GM19463 (cell line): ENCODE results near the gene SNX14.
"Not testable (repeated sequence)": the region's sequence is repeated elsewhere in the genome, so short reads cannot be mapped to it uniquely, and the experiment has no call there.

Source experiments
- ATAC-seq: cut with Tn5 transposase; IDR thresholded peaks from one replicate; pipeline ENCODE4 v1.9.1; 2021; ENCODE audit warnings: mild to moderate bottlenecking, moderate library complexity; ENCODE audit not compliant: unreplicated experiment

SNX14 gene

GRCh38 chr6:85585741-85586140 is 7.9 kb downstream of the SNX14 start:
- no peak for ATAC-seq

GRCh38 chr6:85582832-85583231 is 10.8 kb downstream of the SNX14 start:
- ATAC-seq, result not testable (repeated sequence)

- ATAC-seq, result no peak
Measured at GRCh38 chr6:85581572-85581971, 12.1 kb downstream of the SNX14 start.

DNA sequence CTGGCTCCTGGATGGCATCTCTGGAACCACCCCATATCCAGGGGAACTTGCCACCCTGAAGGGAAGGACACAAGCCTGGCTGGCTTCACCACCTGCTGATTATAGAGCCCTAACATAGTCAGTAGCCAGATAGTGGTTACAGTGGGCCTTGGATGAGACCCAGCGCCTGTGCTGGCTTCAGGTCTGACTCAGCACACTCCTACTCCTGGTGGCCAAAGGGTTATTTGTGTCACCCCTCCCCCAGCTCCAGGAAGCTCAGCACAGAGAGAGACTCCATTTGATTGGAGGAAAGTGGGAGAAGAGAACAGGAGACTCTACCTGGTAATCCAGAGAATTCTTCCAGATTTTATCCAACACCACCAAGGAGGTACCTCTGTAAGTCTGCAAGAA is 12.8 kb downstream of the SNX14 start:
- ATAC-seq, result peak; percentile 92

GRCh38 chr6:85580118-85580877 is 13.4 kb downstream of the SNX14 start:
- ATAC-seq, result peak; percentile 37

- ATAC-seq, result no peak
Measured at GRCh38 chr6:85579581-85579980, 14.1 kb downstream of the SNX14 start.

- no peak for ATAC-seq
Measured at GRCh38 chr6:85576476-85576875, 17.2 kb downstream of the SNX14 start.

GRCh38 chr6:85574932-85575598 is 18.6 kb downstream of the SNX14 start:
- ATAC-seq, result no peak

DNA sequence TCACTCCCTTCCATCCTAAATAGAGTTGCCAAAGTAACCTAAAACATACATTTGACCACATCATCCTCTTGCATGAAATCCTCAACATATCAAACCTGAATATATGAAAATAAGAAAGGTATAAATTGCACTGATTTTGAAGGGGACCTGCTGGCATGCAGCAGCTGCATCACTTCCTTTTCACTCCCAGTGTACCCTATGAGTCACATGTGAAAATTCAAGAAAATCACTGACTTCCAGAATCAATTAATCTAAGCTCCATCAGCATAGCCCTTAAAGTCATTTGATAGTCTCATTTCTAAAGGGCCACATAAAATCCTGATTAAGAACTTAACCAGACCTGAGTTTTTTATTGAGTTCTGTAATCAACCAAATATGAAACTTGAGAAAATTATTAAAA is 24.3 kb downstream of the SNX14 start:
- ATAC-seq, result no peak

DNA sequence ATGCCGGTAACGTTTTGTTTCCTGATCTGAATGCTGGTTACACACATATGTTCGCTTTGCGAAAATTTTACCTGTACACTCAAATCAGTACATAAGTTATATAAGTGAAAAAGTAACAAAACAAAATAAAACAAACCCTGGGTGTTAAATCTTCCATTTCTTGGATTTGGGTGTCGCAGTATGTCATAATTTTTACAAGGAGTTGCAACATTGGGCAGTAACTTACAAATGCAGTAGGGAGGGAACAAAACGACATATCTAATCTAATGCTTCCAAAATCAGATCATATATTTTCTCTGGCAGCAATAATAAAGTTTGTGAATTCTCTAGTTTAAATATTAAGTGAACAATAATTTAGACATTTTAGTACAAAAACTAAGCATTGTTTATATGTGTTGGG is 25.2 kb downstream of the SNX14 start:
- ATAC-seq, result no peak

DNA sequence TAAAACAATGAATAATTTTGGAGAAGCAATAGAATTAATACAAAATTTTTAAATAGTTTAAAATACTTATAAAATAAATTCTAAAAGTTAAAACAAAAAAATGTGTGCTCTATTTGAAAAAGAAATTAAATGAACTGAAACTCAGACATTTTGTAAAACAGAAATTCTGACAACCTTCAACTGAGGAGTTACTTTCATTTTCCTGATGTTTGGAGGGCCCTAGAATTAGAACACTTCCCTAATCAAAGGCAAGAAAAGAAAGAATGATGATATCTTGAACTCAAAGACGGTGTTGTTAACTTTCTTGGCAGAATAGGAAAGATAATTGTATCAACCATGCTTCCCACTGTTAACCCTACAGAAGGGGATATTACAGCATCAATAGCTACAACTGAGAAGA is 27.9 kb downstream of the SNX14 start:
- no peak for ATAC-seq

- not testable (repeated sequence) for ATAC-seq
Measured at GRCh38 chr6:85564223-85564622, 29.4 kb downstream of the SNX14 start.

DNA sequence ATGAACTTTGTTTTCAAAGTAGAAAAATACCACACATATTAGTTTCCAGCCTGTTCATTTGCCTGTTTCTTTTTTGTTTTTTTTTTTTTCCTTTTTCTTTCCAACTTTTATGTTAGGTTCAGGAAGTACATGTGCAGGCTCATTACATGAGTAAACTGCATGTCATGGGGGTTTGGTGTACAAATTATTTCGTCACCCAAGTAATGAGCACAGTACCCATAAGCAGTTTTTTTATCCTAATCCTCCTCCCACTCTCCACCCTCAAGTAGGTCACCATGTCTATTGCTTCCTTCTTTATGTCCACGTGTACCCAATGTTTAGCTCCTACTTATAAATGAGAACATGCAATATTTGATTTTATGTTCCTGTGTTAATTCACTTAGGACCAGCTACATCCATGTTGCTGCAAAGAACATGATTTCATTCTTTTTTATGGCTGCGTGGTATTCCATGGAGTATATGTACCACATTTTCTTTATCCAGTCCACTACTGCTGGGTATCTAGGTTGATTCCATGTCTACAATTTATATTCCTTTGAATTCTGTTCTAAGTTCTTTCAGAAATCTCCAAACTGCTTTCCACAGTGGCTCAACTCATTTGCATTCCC is 31.8 kb downstream of the SNX14 start:
- no peak for ATAC-seq

GRCh38 chr6:85556992-85557668 is 36.5 kb downstream of the SNX14 start:
- ATAC-seq, result no peak

- no peak for ATAC-seq
Measured at GRCh38 chr6:85552652-85553051, 41.0 kb downstream of the SNX14 start.

- no peak for ATAC-seq
Measured at GRCh38 chr6:85551264-85551663, 42.4 kb downstream of the SNX14 start.

DNA sequence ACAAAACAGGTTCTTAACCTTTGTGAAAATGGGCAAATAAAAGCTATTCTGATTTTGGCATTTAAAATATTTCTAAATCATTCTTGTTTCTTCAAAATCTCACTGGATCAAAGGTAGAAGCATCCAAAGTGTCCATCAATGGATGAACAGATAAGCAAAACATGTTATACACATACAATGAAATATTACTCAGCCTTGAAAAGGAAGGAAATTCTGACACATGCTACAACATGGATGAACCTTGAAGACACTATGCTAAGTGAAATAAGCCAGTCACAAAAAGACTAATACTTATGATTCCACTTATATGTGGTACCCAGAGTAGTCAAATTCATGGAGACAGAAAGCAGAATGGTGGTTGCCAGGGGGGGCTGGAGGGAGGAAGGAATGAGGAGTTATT is 45.9 kb downstream of the SNX14 start:
- ATAC-seq, result no peak

DNA sequence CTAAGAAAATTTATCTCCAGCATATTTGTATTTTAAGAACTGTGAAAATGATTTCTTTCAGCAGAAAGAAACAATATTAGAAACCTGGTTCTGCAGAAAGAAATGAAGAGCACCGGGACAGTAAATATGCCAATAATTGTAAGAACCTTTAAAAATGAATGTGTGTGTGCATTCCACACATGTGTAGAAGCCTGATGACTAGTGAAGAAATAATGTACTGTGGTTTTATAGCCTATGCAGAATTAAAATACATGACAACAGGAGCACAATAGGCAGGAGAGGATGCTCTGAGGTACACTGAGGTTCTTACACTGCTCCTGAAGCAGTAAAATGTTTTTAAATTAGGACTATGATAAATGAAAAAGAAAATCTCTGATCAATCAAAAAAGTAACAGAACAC is 48.9 kb downstream of the SNX14 start:
- no peak for ATAC-seq

DNA sequence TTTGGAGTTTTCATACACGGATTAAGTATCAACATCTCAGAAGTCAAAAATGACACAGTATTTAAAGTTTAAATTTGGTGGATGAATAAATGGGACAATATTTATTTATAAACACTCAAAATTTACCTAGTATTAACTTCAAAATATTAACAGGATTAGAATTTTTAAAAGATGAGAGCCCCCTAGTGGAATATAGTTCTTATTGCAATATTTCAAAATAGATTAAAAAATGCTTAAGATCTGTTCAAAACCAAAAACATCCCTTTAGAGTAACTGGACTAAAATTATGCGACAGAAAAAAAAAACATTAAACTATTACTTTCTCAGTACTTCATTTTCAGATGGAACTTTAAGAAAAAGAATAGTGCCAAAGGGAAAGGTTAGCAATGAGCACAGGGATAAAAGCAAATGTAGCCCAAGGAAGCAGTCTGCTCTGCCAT is 56.6 kb downstream of the SNX14 start:
- ATAC-seq, result no peak

- ATAC-seq, result not testable (repeated sequence)
Measured at GRCh38 chr6:85524281-85524680, 69.4 kb downstream of the SNX14 start.

- ATAC-seq, result no peak
Measured at GRCh38 chr6:85516168-85516567, 77.5 kb downstream of the SNX14 start.
